SU-DHL-6 (cell line): ENCODE measurements around the gene CAMK2N2.

ENCODE experiments used
- H2AFZ ChIP-seq: fragments of 200-600 bp; sonication (generic); 2 replicates; pipeline ENCODE4 v1.6.1; 2014; ENCODE audit warnings: low read depth, mild to moderate bottlenecking, moderate library complexity, mixed read lengths, antibody characterized with exemption, low read length; ENCODE audit not compliant: severe bottlenecking
- H3F3A ChIP-seq: fragments of 200-600 bp; shearing (Covaris generic); 2 replicates; pipeline ENCODE4 v1.6.0; 2016; ENCODE audit warnings: antibody characterized with exemption, mild to moderate bottlenecking; ENCODE audit not compliant: insufficient read depth
- H3K27ac ChIP-seq: fragments of 200-600 bp; sonication (generic); 2 replicates; pipeline ENCODE4 v1.5.1; 2016; ENCODE audit warnings: low read depth, mild to moderate bottlenecking, low read length, moderate library complexity, mixed read lengths
- H3K27me3 ChIP-seq: fragments of 200-600 bp; sonication (generic), shearing (Covaris generic); 2 replicates; pipeline ENCODE4 v1.6.0; 2014; ENCODE audit warnings: mild to moderate bottlenecking, low read length
- H3K36me3 ChIP-seq: fragments of 200-600 bp; sonication (generic); 2 replicates; pipeline ENCODE4 v1.6.1; 2014; ENCODE audit warnings: mild to moderate bottlenecking, low read length, mixed read lengths
- H3K4me2 ChIP-seq: fragments of 300-600, 200-600 bp; shearing (Covaris generic), sonication (generic); 2 replicates; pipeline ENCODE4 v1.6.0; 2014; ENCODE audit warnings: low read length, low read depth, mild to moderate bottlenecking; ENCODE audit not compliant: poor library complexity, severe bottlenecking
- H3K4me3 ChIP-seq: fragments of 200-600 bp; sonication (generic); 2 replicates; pipeline ENCODE4 v1.5.1; 2014; ENCODE audit warnings: antibody characterized with exemption, low read length, mild to moderate bottlenecking, mixed read lengths; ENCODE audit not compliant: insufficient read depth, poor library complexity, severe bottlenecking
- H3K79me2 ChIP-seq: fragments of 200-600 bp; sonication (generic); 2 replicates; pipeline ENCODE4 v1.6.1; 2014; ENCODE audit warnings: mild to moderate bottlenecking, low read length, moderate library complexity; ENCODE audit not compliant: insufficient read depth
- H3K9ac ChIP-seq: fragments of 200-600 bp; sonication (generic); 2 replicates; pipeline ENCODE4 v1.7.0; 2014; ENCODE audit warnings: mild to moderate bottlenecking, low read length
- H3K9me2 ChIP-seq: fragments of 200-600 bp; sonication (generic); replicated peaks from 2 replicates; pipeline ENCODE4 v1.6.1; 2014; ENCODE audit warnings: low read length; ENCODE audit not compliant: insufficient read depth
- H3K9me3 ChIP-seq: fragments of 200-600 bp; sonication (generic); 2 replicates; pipeline ENCODE4 v1.6.1; 2014; ENCODE audit warnings: low read length, mixed read lengths; ENCODE audit not compliant: insufficient read depth
- H4K20me1 ChIP-seq: fragments of 200-600 bp; sonication (generic); 2 replicates; pipeline ENCODE4 v1.6.1; 2014; ENCODE audit warnings: low read depth, mild to moderate bottlenecking, antibody characterized with exemption, low read length, moderate library complexity, mixed read lengths
- CTCF ChIP-seq: fragments of 200-600 bp; sonication (generic); IDR thresholded peaks from one replicate; pipeline ENCODE4 v1.5.1; 2017; ENCODE audit warnings: antibody characterized with exemption, mild to moderate bottlenecking, low read length, moderate library complexity; ENCODE audit not compliant: insufficient read depth, poor library complexity, severe bottlenecking
- EZH2phosphoT487 ChIP-seq: fragments of 200-600 bp; sonication (generic), shearing (Covaris generic); conservative IDR thresholded peaks from 2 replicates; pipeline ENCODE4 v1.6.1; 2018; ENCODE audit warnings: mild to moderate bottlenecking, antibody characterized with exemption, low read length, moderate library complexity, mixed read lengths

Gene CAMK2N2

DNA sequence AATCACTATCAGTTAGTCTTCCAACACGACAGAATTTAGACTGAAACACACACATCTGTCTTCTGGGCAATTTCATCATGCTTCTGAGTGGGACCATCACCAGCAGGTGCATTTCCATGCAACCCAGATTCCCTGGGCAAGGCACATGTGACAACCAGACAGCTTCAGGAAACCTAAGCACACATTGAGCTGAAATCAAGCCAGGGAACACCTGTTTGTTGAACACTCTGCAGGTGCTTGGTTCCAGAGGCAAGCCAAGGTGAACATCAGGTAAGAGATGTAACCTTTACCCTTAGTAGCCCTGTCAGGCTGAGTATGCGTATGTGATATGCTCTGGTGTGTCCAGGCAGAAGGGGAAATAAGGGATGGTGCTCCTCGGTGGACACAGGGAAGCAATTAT lies 34.4 kb upstream of the CAMK2N2 start:
- Histone ChIP-seq H3K27ac (no peak overlapping the region), H3K4me3 (no peak overlapping the region)
- TF ChIP-seq EZH2phosphoT487 = no peak
- TF ChIP-seq CTCF = no peak

DNA sequence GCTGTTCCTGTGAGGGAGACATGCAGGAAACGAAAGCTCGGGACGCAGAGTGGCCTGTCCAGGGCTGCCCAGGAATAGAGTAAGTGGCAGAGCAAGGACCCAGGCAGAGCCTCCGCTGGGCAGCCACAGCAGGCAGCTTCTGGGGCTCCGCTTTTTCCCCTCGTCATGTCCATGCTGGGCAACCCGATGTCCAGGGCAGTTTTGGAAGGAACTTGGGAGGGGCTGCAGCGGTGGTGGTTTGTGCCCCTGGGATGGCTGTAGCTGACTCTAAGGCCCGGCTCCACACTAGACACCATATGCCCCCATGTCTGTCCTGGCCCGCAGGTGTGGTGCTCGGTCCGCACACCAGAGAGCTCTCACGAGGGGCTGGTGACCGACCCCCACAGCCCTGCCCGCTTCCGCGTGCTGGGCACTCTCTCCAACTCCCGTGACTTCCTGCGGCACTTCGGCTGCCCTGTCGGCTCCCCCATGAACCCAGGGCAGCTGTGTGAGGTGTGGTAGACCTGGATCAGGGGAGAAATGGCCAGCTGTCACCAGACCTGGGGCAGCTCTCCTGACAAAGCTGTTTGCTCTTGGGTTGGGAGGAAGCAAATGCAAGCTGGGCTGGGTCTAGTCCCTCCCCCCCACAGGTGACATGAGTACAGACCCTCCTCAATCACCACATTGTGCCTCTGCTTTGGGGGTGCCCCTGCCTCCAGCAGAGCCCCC lies 30.5 kb upstream of the CAMK2N2 start:
- Histone ChIP-seq H4K20me1 (no peaks in the 10 kb centered on the region), H2AFZ (no peak overlapping the region), H3K9ac (no peak overlapping the region), H3K27ac (no peak overlapping the region), H3K9me3 (no peaks in the 10 kb centered on the region), H3F3A (no peaks in the 10 kb centered on the region), H3K9me2 (no peaks in the 10 kb centered on the region), H3K27me3 (no peaks in the 10 kb centered on the region), H3K4me2 (no peak overlapping the region), H3K36me3 (no peaks in the 10 kb centered on the region), H3K79me2 (no peaks in the 10 kb centered on the region), H3K4me3 (no peak overlapping the region)
- TF ChIP-seq CTCF (no peak), EZH2phosphoT487 (no peak)

More for the DNA sequence above, 34.4 kb upstream of the CAMK2N2 start:
- Histone ChIP-seq H3K9me3 (no peaks in the 10 kb centered on the region), H3K9me2 (no peaks in the 10 kb centered on the region), H3F3A (no peaks in the 10 kb centered on the region), H3K36me3 (peaks cover 7% of the 10 kb centered on the region; the same call in 1 of the 2 replicates), H3K27me3 (no peaks in the 10 kb centered on the region), H4K20me1 (no peaks in the 10 kb centered on the region), H3K9ac (no peak overlapping the region), H3K4me2 (no peak overlapping the region), H3K79me2 (peaks cover 15% of the 10 kb centered on the region), H2AFZ (no peak overlapping the region)

GRCh38 chr3:184291044-184291737 lies 29.8 kb upstream of the CAMK2N2 start:
- Histone ChIP-seq H3K79me2 (no peaks in the 10 kb centered on the region), H3K36me3 (no peaks in the 10 kb centered on the region), H3K9me3 (no peaks in the 10 kb centered on the region), H3K4me3 (no peak overlapping the region), H3F3A (no peaks in the 10 kb centered on the region), H3K4me2 (no peak overlapping the region), H4K20me1 (no peaks in the 10 kb centered on the region), H3K27ac (no peak overlapping the region), H3K9me2 (no peaks in the 10 kb centered on the region), H3K27me3 (no peaks in the 10 kb centered on the region), H3K9ac (no peak overlapping the region), H2AFZ (no peak overlapping the region)
- TF ChIP-seq CTCF (no peak), EZH2phosphoT487 (no peak)
